Loucy (cell line): ENCODE results near the gene EPB41.
A peak's percentile ranks its signal among the peaks of the same experiment; 100 is the strongest.

ENCODE experiments used
- H2AFZ ChIP-seq: fragments of 200-600 bp; sonication (generic); 2 replicates; pipeline ENCODE4 v1.6.0; 2016; ENCODE audit warnings: antibody characterized with exemption, mild to moderate bottlenecking, low read length, moderate library complexity
- H3F3A ChIP-seq: fragments of 200-600 bp; 2 replicates; pipeline ENCODE4 v1.6.0; 2016; ENCODE audit warnings: antibody characterized with exemption, low read depth, mild to moderate bottlenecking
- H3K27me3 ChIP-seq: fragments of 200-600 bp; sonication (generic); 2 replicates; pipeline ENCODE4 v1.6.1; 2014; ENCODE audit warnings: low read length, mild to moderate bottlenecking; ENCODE audit not compliant: insufficient read depth, poor library complexity, severe bottlenecking
- H3K36me3 ChIP-seq: fragments of 200-600 bp; sonication (generic); 2 replicates; pipeline ENCODE4 v1.6.1; 2016; ENCODE audit warnings: low read length; ENCODE audit not compliant: insufficient read depth
- H3K4me1 ChIP-seq: fragments of 200-600 bp; sonication (generic); 2 replicates; pipeline ENCODE4 v1.5.1; 2014; ENCODE audit warnings: low read length, mild to moderate bottlenecking; ENCODE audit not compliant: insufficient read depth, poor library complexity, severe bottlenecking
- H3K4me2 ChIP-seq: fragments of 200-600 bp; sonication (generic); 2 replicates; pipeline ENCODE4 v1.6.0; 2014; ENCODE audit warnings: antibody characterized with exemption, low read length, low read depth, mild to moderate bottlenecking; ENCODE audit not compliant: poor library complexity, severe bottlenecking
- H3K4me3 ChIP-seq: fragments of 200-600 bp; sonication (generic); 2 replicates; pipeline ENCODE4 v1.5.1; 2014; ENCODE audit warnings: low read length, mild to moderate bottlenecking, mixed read lengths; ENCODE audit not compliant: poor library complexity, severe bottlenecking
- H3K79me2 ChIP-seq: fragments of 200-600 bp; sonication (generic); 2 replicates; pipeline ENCODE4 v1.6.1; 2014; ENCODE audit warnings: low read length; ENCODE audit not compliant: insufficient read depth
- H3K9ac ChIP-seq: fragments of 200-600 bp; sonication (generic); 2 replicates; pipeline ENCODE4 v1.6.0; 2014; ENCODE audit warnings: mild to moderate bottlenecking, low read depth, low read length, moderate library complexity; ENCODE audit not compliant: poor library complexity, severe bottlenecking
- H3K9me2 ChIP-seq: fragments of 200-600 bp; sonication (generic); replicated peaks from 2 replicates; pipeline ENCODE4 v1.6.1; 2016; ENCODE audit warnings: low read depth, low read length, mixed read lengths
- H3K9me3 ChIP-seq: fragments of 200-600 bp; sonication (generic); 2 replicates; pipeline ENCODE4 v1.6.1; 2014; ENCODE audit warnings: mild to moderate bottlenecking, antibody characterized with exemption, low read length, low read depth; ENCODE audit not compliant: insufficient read depth
- H4K20me1 ChIP-seq: fragments of 200-600 bp; sonication (generic); 2 replicates; pipeline ENCODE4 v1.6.0; 2014; ENCODE audit warnings: antibody characterized with exemption, low read length, mild to moderate bottlenecking; ENCODE audit not compliant: insufficient read depth, poor library complexity, severe bottlenecking
- CTCF ChIP-seq: fragments of 200-600 bp; sonication (generic); conservative IDR thresholded peaks from 2 replicates; pipeline ENCODE4 v1.5.1; 2014; ENCODE audit warnings: mild to moderate bottlenecking, antibody characterized with exemption, low read length
- EZH2phosphoT487 ChIP-seq: fragments of 200-600 bp; IDR thresholded peaks from 2 replicates; pipeline ENCODE4 v1.6.1; 2018; ENCODE audit warnings: antibody characterized with exemption, mild to moderate bottlenecking, moderate library complexity, borderline replicate concordance

Gene EPB41

GRCh38 chr1:28973596-28974421, 59.4 kb downstream of the EPB41 start:
- Histone ChIP-seq H3K9me2 (no peaks in the 10 kb centered on the region), H3K9me3 (no peaks in the 10 kb centered on the region), H3K4me3 (no peak overlapping the region), H3F3A (no peaks in the 10 kb centered on the region), H3K27me3 (no peaks in the 10 kb centered on the region), H4K20me1 (peaks cover 5% of the 10 kb centered on the region), H3K4me1 (peaks cover 26% of the 10 kb centered on the region), H3K79me2 (peaks cover 51% of the 10 kb centered on the region), H3K4me2 (peak overlapping the region; percentile 23), H2AFZ (no peak overlapping the region), H3K36me3 (no peaks in the 10 kb centered on the region), H3K9ac (no peak overlapping the region)
- TF ChIP-seq CTCF (no peak), EZH2phosphoT487 (no peak)

- peaks cover 5% of the 10 kb centered on the region for H4K20me1 ChIP-seq
- H3K9me2 ChIP-seq: no peaks in the 10 kb centered on the region
- H3K9ac ChIP-seq: no peak overlapping the region
- H3K36me3 ChIP-seq: no peaks in the 10 kb centered on the region
- H3K27me3 ChIP-seq: no peaks in the 10 kb centered on the region
- no peaks in the 10 kb centered on the region for H3K9me3 ChIP-seq
- H3K4me1 ChIP-seq: peaks cover 26% of the 10 kb centered on the region
- no peak for TF ChIP-seq EZH2phosphoT487
- H3K79me2 ChIP-seq: peaks cover 57% of the 10 kb centered on the region
- no peak overlapping the region for H3K4me3 ChIP-seq
- H2AFZ ChIP-seq: no peak overlapping the region
- no peaks in the 10 kb centered on the region for H3F3A ChIP-seq
- peak overlapping the region; percentile 23 for H3K4me2 ChIP-seq
Observed at GRCh38 chr1:28974432-28974831, 60.1 kb downstream of the EPB41 start.

GRCh38 chr1:28976248-28976647, 61.9 kb downstream of the EPB41 start:
- no peak overlapping the region for H3K4me2 ChIP-seq
- H2AFZ ChIP-seq: no peak overlapping the region
- H3K4me3 ChIP-seq: no peak overlapping the region
- H4K20me1 ChIP-seq: peaks cover 5% of the 10 kb centered on the region
- H3K9me3 ChIP-seq: no peaks in the 10 kb centered on the region
- peaks cover 62% of the 10 kb centered on the region for H3K79me2 ChIP-seq
- H3K9me2 ChIP-seq: no peaks in the 10 kb centered on the region
- no peaks in the 10 kb centered on the region for H3K36me3 ChIP-seq
- H3K27me3 ChIP-seq: no peaks in the 10 kb centered on the region
- no peak overlapping the region for H3K9ac ChIP-seq
- TF ChIP-seq EZH2phosphoT487: no peak
- no peak for TF ChIP-seq CTCF
- no peaks in the 10 kb centered on the region for H3F3A ChIP-seq
- peaks cover 26% of the 10 kb centered on the region for H3K4me1 ChIP-seq
